HCT116 (cell line): ENCODE results near the gene MYO3B.

Source experiments
- CTCF ChIP-seq, 3 experiments: fragments of 200-600 bp in 1 of 3; sonication (generic) in 1 of 3; IDR thresholded peaks in 2 of 3; conservative IDR thresholded peaks in 1 of 3; 2 replicates each; pipeline ENCODE4 v1.5.1; 2012 to 2017; ENCODE audit warnings: low read depth in 2 of 3, low read length in 2 of 3, antibody characterized with exemption in 1 of 3, borderline replicate concordance in 1 of 3, control low read depth in 1 of 3, mild to moderate bottlenecking in 1 of 3, mixed read lengths in 1 of 3, mixed run types in 1 of 3, moderate library complexity in 1 of 3; ENCODE audit not compliant: insufficient read depth in 1 of 3
- EZH2 ChIP-seq: fragments of 200-600 bp; sonication (generic); IDR thresholded peaks from 2 replicates; pipeline ENCODE4 v1.6.1; 2017; ENCODE audit warnings: antibody characterized with exemption, mixed run types
- EZH2phosphoT487 ChIP-seq: fragments of 200-600 bp; IDR thresholded peaks from 2 replicates; pipeline ENCODE4 v1.6.1; 2018; ENCODE audit warnings: antibody characterized with exemption, borderline replicate concordance
- POLR2A ChIP-seq: IDR thresholded peaks from 2 replicates; pipeline ENCODE4 v1.7.0; 2011; ENCODE audit warnings: borderline replicate concordance; ENCODE audit not compliant: insufficient read depth, insufficient read length; ENCODE audit errors: extremely low read depth
- POLR2AphosphoS5 ChIP-seq: IDR thresholded peaks from 2 replicates; pipeline ENCODE4 v1.6.1; 2011; ENCODE audit warnings: mild to moderate bottlenecking, low read depth, low read length, moderate library complexity
- RAD21 ChIP-seq: IDR thresholded peaks from 2 replicates; pipeline ENCODE4 v1.6.1; 2012; ENCODE audit warnings: low read depth, mild to moderate bottlenecking
- SIN3A ChIP-seq: IDR thresholded peaks from 2 replicates; pipeline ENCODE4 v1.6.1; 2012; ENCODE audit warnings: low read depth
- SRF ChIP-seq: IDR thresholded peaks from 2 replicates; pipeline ENCODE4 v1.6.1; 2012; ENCODE audit warnings: low read depth
- YY1 ChIP-seq: IDR thresholded peaks from 2 replicates; pipeline ENCODE4 v1.6.1; 2011; ENCODE audit warnings: low read length, low read depth, moderate library complexity, mild to moderate bottlenecking; ENCODE audit not compliant: insufficient replicate concordance; ENCODE audit errors: extremely low read depth
- ZFX ChIP-seq: fragments of 450-650 bp; IDR thresholded peaks from 2 replicates; pipeline ENCODE4 v1.6.1; 2017

GRCh38 chr2:170253721-170254230 lies 75.8 kb downstream of the MYO3B start:
- TF ChIP-seq POLR2A (no peak), ZFX (no peak), CTCF (IDR thresholded peaks at IDR 0.05 in 2 of 3, conservative IDR thresholded peaks at IDR 0.05 in 1 of 3; ENCODE audit: borderline replicate concordance in 1 of 3, insufficient read depth in 1 of 3, low read depth in 2 of 3, low read length in 2 of 3) (no peak), EZH2 (no peak), RAD21 (no peak), POLR2AphosphoS5 (no peak), SIN3A (no peak), YY1 (no peak), EZH2phosphoT487 (no peak), SRF (no peak)
